Activated T-cell treated with anti-CD3 and anti-CD28 coated beads, Interleukin-2, amount 50 U/mL, for 72 hours (primary cell): ENCODE measurements around the gene VPS4B. TPM values are rescaled to one million over a fixed set of nuclear protein-coding genes. Genes with fewer than 3 reads are reported as not detected.
A peak's percentile ranks its signal among the peaks of the same experiment; 100 is the strongest.

Source experiments
- ATAC-seq, 2 donors: fragments of 150-1000 bp; cut with Tn5 transposase; replicated peaks in 1 of 2; 2 replicates each; pipeline ENCODE4 v1.10.0; 2021; ENCODE audit warnings: moderate library complexity in 2 of 2, mild to moderate bottlenecking in 1 of 2
- DNase-seq, 2 donors: peaks; one replicate each; pipeline ENCODE4 v3.0.0; 2021 to 2022; ENCODE audit warnings: mixed read lengths in 1 of 2
- H3K27ac Mint-ChIP-seq: one replicate; pipeline ENCODE4 v1.8.0; 2022; ENCODE audit warnings: mild to moderate bottlenecking, moderate library complexity, mixed read lengths
- H3K27me3 Mint-ChIP-seq: one replicate; pipeline ENCODE4 v1.8.0; 2022; ENCODE audit warnings: low read depth, mixed read lengths
- H3K36me3 Mint-ChIP-seq, 2 donors: one replicate each; pipeline ENCODE4 v1.8.0; 2022; ENCODE audit warnings: mixed read lengths in 2 of 2, mild to moderate bottlenecking in 1 of 2; ENCODE audit not compliant: insufficient read depth in 2 of 2
- H3K4me1 Mint-ChIP-seq: one replicate; pipeline ENCODE4 v1.8.0; 2022; ENCODE audit warnings: low read depth, mixed read lengths
- H3K4me3 Mint-ChIP-seq, 2 donors: one replicate each; pipeline ENCODE4 v1.8.0; 2022; ENCODE audit warnings: mild to moderate bottlenecking in 2 of 2, mixed read lengths in 2 of 2, moderate library complexity in 2 of 2
- H3K9me3 Mint-ChIP-seq, 2 donors: one replicate each; pipeline ENCODE4 v1.8.0; 2022; ENCODE audit warnings: mixed read lengths in 2 of 2
- total RNA-seq, 2 donors: library from RNA; stranded (reverse); gene quantifications; one replicate each; pipeline ENCODE4 v1.2.3, GENCODE V29; 2022

Gene VPS4B
- total RNA-seq, 2 donors from 2014 or later = 70.8 to 75.5 TPM

- no peak for DNase-seq
- Mint-ChIP-seq H3K27ac (peak overlapping the region; percentile 45), H3K4me3 (no peak overlapping the region), H3K4me1 (peaks cover 45% of the 10 kb centered on the region), H3K27me3 (no peaks in the 10 kb centered on the region), H3K36me3 (peaks cover 4 to 14% of the 10 kb centered on the region in 2 donors), H3K9me3 (no peaks in the 10 kb centered on the region)
- ATAC-seq = no peak
These were observed 9.3 kb downstream of the VPS4B start for GRCh38 chr18:63412953-63413352.

- H3K4me1 Mint-ChIP-seq = peaks cover 45% of the 10 kb centered on the region
- DNase-seq (no peak), ATAC-seq (peak; percentile 87 to 88)
- no peaks in the 10 kb centered on the region for H3K9me3 Mint-ChIP-seq
- peaks cover 8 to 25% of the 10 kb centered on the region in 2 donors for H3K36me3 Mint-ChIP-seq
- H3K27ac Mint-ChIP-seq = peak overlapping the region; percentile 98
- H3K27me3 Mint-ChIP-seq = no peaks in the 10 kb centered on the region
- H3K4me3 Mint-ChIP-seq = peak overlapping the region in 1 of 2 donors; percentile 58
These were observed 11.5 kb downstream of the VPS4B start for GRCh38 chr18:63410792-63411191.

- Mint-ChIP-seq H3K9me3 (no peaks in the 10 kb centered on the region), H3K4me1 (peaks cover 45% of the 10 kb centered on the region), H3K4me3 (peak overlapping the region in 1 of 2 donors; percentile 39), H3K27me3 (no peaks in the 10 kb centered on the region), H3K36me3 (peaks cover 8 to 26% of the 10 kb centered on the region in 2 donors), H3K27ac (peak overlapping the region; percentile 75)
- peak; percentile 39 to 56 for ATAC-seq
- no peak for DNase-seq
These were observed 13.0 kb downstream of the VPS4B start for GRCh38 chr18:63409301-63409700.

GRCh38 chr18:63407734-63408133, 14.5 kb downstream of the VPS4B start:
- H3K27ac Mint-ChIP-seq = peak overlapping the region; percentile 4
- no peak overlapping the region for H3K4me3 Mint-ChIP-seq
- H3K36me3 Mint-ChIP-seq = peaks cover 10 to 33% of the 10 kb centered on the region in 2 donors
- H3K27me3 Mint-ChIP-seq = no peaks in the 10 kb centered on the region
- peaks cover 32% of the 10 kb centered on the region for H3K4me1 Mint-ChIP-seq
- DNase-seq = no peak
- no peaks in the 10 kb centered on the region for H3K9me3 Mint-ChIP-seq
- ATAC-seq = no peak

- Mint-ChIP-seq H3K36me3 (peaks cover 11 to 34% of the 10 kb centered on the region in 2 donors), H3K4me1 (peaks cover 18% of the 10 kb centered on the region), H3K27ac (no peak overlapping the region), H3K27me3 (no peaks in the 10 kb centered on the region), H3K4me3 (no peak overlapping the region), H3K9me3 (no peaks in the 10 kb centered on the region)
- DNase-seq = no peak
- ATAC-seq = no peak
These were observed 16.3 kb downstream of the VPS4B start for GRCh38 chr18:63405986-63406385.

GRCh38 chr18:63402246-63403162, 19.8 kb downstream of the VPS4B start:
- peaks cover 9% of the 10 kb centered on the region for H3K4me1 Mint-ChIP-seq
- no peak overlapping the region for H3K4me3 Mint-ChIP-seq
- H3K36me3 Mint-ChIP-seq = peaks cover 6 to 32% of the 10 kb centered on the region in 2 donors
- H3K27ac Mint-ChIP-seq = peak overlapping the region; percentile 73
- H3K27me3 Mint-ChIP-seq = no peaks in the 10 kb centered on the region
- ATAC-seq (no peak), DNase-seq (no peak)
- no peaks in the 10 kb centered on the region for H3K9me3 Mint-ChIP-seq

- peaks cover 4 to 26% of the 10 kb centered on the region in 2 donors for H3K36me3 Mint-ChIP-seq
- H3K4me1 Mint-ChIP-seq = peaks cover 9% of the 10 kb centered on the region
- no peak overlapping the region for H3K27ac Mint-ChIP-seq
- DNase-seq (no peak), ATAC-seq (no peak)
- H3K27me3 Mint-ChIP-seq = no peaks in the 10 kb centered on the region
- H3K4me3 Mint-ChIP-seq = no peak overlapping the region
- no peaks in the 10 kb centered on the region for H3K9me3 Mint-ChIP-seq
These were observed 23.0 kb downstream of the VPS4B start for GRCh38 chr18:63399300-63399699.

- Mint-ChIP-seq H3K27ac (no peak overlapping the region), H3K27me3 (no peaks in the 10 kb centered on the region), H3K9me3 (no peaks in the 10 kb centered on the region), H3K4me3 (no peak overlapping the region), H3K36me3 (peaks cover 2 to 16% of the 10 kb centered on the region in 2 donors), H3K4me1 (peaks cover 9% of the 10 kb centered on the region)
- no peak for ATAC-seq
- no peak for DNase-seq
These were observed 24.9 kb downstream of the VPS4B start for GRCh38 chr18:63397349-63397748.

- Mint-ChIP-seq H3K4me3 (no peak overlapping the region), H3K4me1 (peaks cover 9% of the 10 kb centered on the region), H3K27ac (no peak overlapping the region), H3K27me3 (no peaks in the 10 kb centered on the region), H3K9me3 (no peaks in the 10 kb centered on the region), H3K36me3 (peaks cover 2 to 21% of the 10 kb centered on the region in 2 donors)
- no peak for ATAC-seq
- DNase-seq = no peak
These were observed 26.8 kb downstream of the VPS4B start for GRCh38 chr18:63395503-63395902.

- Mint-ChIP-seq H3K27me3 (no peaks in the 10 kb centered on the region), H3K4me1 (peaks cover 3% of the 10 kb centered on the region), H3K9me3 (no peaks in the 10 kb centered on the region), H3K4me3 (no peak overlapping the region), H3K36me3 (peaks cover 1 to 20% of the 10 kb centered on the region in 2 donors), H3K27ac (no peak overlapping the region)
- ATAC-seq (no peak), DNase-seq (no peak)
These were observed 27.3 kb downstream of the VPS4B start for GRCh38 chr18:63394954-63395353.

GRCh38 chr18:63387861-63388260, 34.4 kb downstream of the VPS4B start:
- H3K27ac Mint-ChIP-seq = no peak overlapping the region
- no peak overlapping the region for H3K4me3 Mint-ChIP-seq
- peaks cover 6 to 13% of the 10 kb centered on the region in 2 donors for H3K36me3 Mint-ChIP-seq
- no peak for ATAC-seq
- no peaks in the 10 kb centered on the region for H3K4me1 Mint-ChIP-seq
- DNase-seq = no peak
- peaks cover 2 to 3% of the 10 kb centered on the region in 2 donors for H3K9me3 Mint-ChIP-seq
- H3K27me3 Mint-ChIP-seq = no peaks in the 10 kb centered on the region

GRCh38 chr18:63382843-63383242, 39.4 kb downstream of the VPS4B start:
- H3K36me3 Mint-ChIP-seq = peaks cover 3 to 9% of the 10 kb centered on the region in 2 donors
- H3K4me3 Mint-ChIP-seq = no peak overlapping the region
- no peaks in the 10 kb centered on the region for H3K27me3 Mint-ChIP-seq
- no peak overlapping the region for H3K27ac Mint-ChIP-seq
- ATAC-seq = no peak
- H3K9me3 Mint-ChIP-seq = peaks cover 2 to 3% of the 10 kb centered on the region in 2 donors
- DNase-seq = no peak
- peaks cover 26% of the 10 kb centered on the region for H3K4me1 Mint-ChIP-seq

- Mint-ChIP-seq H3K4me3 (peak overlapping the region in 1 of 2 donors; percentile 88), H3K4me1 (peaks cover 31% of the 10 kb centered on the region), H3K36me3 (peaks cover 8 to 9% of the 10 kb centered on the region in 2 donors), H3K27me3 (no peaks in the 10 kb centered on the region), H3K9me3 (peaks cover 5 to 6% of the 10 kb centered on the region in 2 donors), H3K27ac (peak overlapping the region; percentile 95)
- ATAC-seq (no peak), DNase-seq (no peak)
These were observed 42.7 kb downstream of the VPS4B start for GRCh38 chr18:63379639-63379962.
